Osteoblast (primary cell): ENCODE results near the gene NELL2. TPM values are rescaled to one million over a fixed set of nuclear protein-coding genes. Genes with fewer than 3 reads are reported as not detected.

Source experiments
- DNase-seq: peaks from one replicate; pipeline ENCODE4 v3.0.0; 2011; ENCODE audit warnings: low spot score, mixed read lengths; ENCODE audit not compliant: insufficient read length; ENCODE audit errors: missing footprints
- H2AFZ ChIP-seq: 2 replicates; pipeline ENCODE4 v1.6.0; 2011; ENCODE audit warnings: mild to moderate bottlenecking, low read length
- H3K27ac ChIP-seq: 2 replicates; pipeline ENCODE4 v1.5.1; 2011; ENCODE audit warnings: mild to moderate bottlenecking, low read depth, low read length, moderate library complexity
- H3K27me3 ChIP-seq: 2 replicates; pipeline ENCODE4 v1.6.0; 2012; ENCODE audit warnings: mild to moderate bottlenecking, control low read depth, inconsistent platforms, low read length, moderate library complexity; ENCODE audit not compliant: insufficient read depth
- H3K36me3 ChIP-seq: 2 replicates; pipeline ENCODE4 v1.5.1; 2011; ENCODE audit warnings: mild to moderate bottlenecking, low read length, control low read depth, moderate library complexity; ENCODE audit not compliant: insufficient read depth
- H3K4me1 ChIP-seq: 2 replicates; pipeline ENCODE4 v1.5.1; 2011; ENCODE audit warnings: mild to moderate bottlenecking, low read length, control low read depth, moderate library complexity; ENCODE audit not compliant: insufficient read depth
- H3K4me2 ChIP-seq: 2 replicates; pipeline ENCODE4 v1.6.0; 2011; ENCODE audit warnings: mild to moderate bottlenecking, low read length; ENCODE audit not compliant: insufficient read depth
- H3K4me3 ChIP-seq: fragments of 200-600 bp; sonication (generic); 3 replicates; pipeline ENCODE4 v1.5.1; 2012; ENCODE audit warnings: mild to moderate bottlenecking, low read length, inconsistent platforms; ENCODE audit not compliant: insufficient read depth
- H3K79me2 ChIP-seq: 2 replicates; pipeline ENCODE4 v1.6.0; 2012; ENCODE audit warnings: mild to moderate bottlenecking, low read length, control low read depth, inconsistent platforms; ENCODE audit not compliant: insufficient read depth
- H3K9me3 ChIP-seq: 2 replicates; pipeline ENCODE4 v1.5.1; 2011; ENCODE audit warnings: low read depth, low read length, control low read depth
- H4K20me1 ChIP-seq: 2 replicates; pipeline ENCODE4 v1.6.0; 2012; ENCODE audit warnings: mild to moderate bottlenecking, low read length, control low read depth; ENCODE audit not compliant: insufficient read depth
- total RNA-seq: library from RNA; depleted of rRNA; stranded (reverse); fragments of >200 nt; gene quantifications from 2 replicates; pipeline ENCODE4 v1.2.3, GENCODE V29; 2012
- TF ChIP-seq, protein P1 (sequence below): IDR thresholded peaks from 2 replicates; pipeline ENCODE4 v1.5.1; 2011; ENCODE audit warnings: mild to moderate bottlenecking, low read depth, low read length, moderate library complexity; ENCODE audit errors: extremely low read depth

Gene NELL2
- total RNA-seq, 1 donor, result not detected

- Histone ChIP-seq H3K27me3 (no peaks in the 10 kb centered on the region), H3K9me3 (no peaks in the 10 kb centered on the region), H3K4me3 (no peak overlapping the region), H3K27ac (no peak overlapping the region), H4K20me1 (no peaks in the 10 kb centered on the region), H2AFZ (no peak overlapping the region), H3K4me2 (no peak overlapping the region), H3K79me2 (no peaks in the 10 kb centered on the region), H3K36me3 (no peaks in the 10 kb centered on the region), H3K4me1 (no peaks in the 10 kb centered on the region)
- TF ChIP-seq, protein P1, sequence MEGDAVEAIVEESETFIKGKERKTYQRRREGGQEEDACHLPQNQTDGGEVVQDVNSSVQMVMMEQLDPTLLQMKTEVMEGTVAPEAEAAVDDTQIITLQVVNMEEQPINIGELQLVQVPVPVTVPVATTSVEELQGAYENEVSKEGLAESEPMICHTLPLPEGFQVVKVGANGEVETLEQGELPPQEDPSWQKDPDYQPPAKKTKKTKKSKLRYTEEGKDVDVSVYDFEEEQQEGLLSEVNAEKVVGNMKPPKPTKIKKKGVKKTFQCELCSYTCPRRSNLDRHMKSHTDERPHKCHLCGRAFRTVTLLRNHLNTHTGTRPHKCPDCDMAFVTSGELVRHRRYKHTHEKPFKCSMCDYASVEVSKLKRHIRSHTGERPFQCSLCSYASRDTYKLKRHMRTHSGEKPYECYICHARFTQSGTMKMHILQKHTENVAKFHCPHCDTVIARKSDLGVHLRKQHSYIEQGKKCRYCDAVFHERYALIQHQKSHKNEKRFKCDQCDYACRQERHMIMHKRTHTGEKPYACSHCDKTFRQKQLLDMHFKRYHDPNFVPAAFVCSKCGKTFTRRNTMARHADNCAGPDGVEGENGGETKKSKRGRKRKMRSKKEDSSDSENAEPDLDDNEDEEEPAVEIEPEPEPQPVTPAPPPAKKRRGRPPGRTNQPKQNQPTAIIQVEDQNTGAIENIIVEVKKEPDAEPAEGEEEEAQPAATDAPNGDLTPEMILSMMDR, result no peak
- no peak for DNase-seq
Measured at GRCh38 chr12:44858226-44858855, 17.8 kb downstream of the NELL2 start.

- H3K4me3 ChIP-seq, result no peak overlapping the region
- H3K9me3 ChIP-seq, result no peaks in the 10 kb centered on the region
- H3K27ac ChIP-seq, result no peak overlapping the region
- H3K79me2 ChIP-seq, result no peaks in the 10 kb centered on the region
- H4K20me1 ChIP-seq, result no peaks in the 10 kb centered on the region
- no peaks in the 10 kb centered on the region for H3K36me3 ChIP-seq
- H3K4me1 ChIP-seq, result no peaks in the 10 kb centered on the region
- DNase-seq, result no peak
- H2AFZ ChIP-seq, result no peak overlapping the region
- TF ChIP-seq, protein P1, result no peak
- H3K4me2 ChIP-seq, result no peak overlapping the region
- H3K27me3 ChIP-seq, result no peaks in the 10 kb centered on the region
Measured at GRCh38 chr12:44852483-44852882, 23.6 kb downstream of the NELL2 start.

DNA sequence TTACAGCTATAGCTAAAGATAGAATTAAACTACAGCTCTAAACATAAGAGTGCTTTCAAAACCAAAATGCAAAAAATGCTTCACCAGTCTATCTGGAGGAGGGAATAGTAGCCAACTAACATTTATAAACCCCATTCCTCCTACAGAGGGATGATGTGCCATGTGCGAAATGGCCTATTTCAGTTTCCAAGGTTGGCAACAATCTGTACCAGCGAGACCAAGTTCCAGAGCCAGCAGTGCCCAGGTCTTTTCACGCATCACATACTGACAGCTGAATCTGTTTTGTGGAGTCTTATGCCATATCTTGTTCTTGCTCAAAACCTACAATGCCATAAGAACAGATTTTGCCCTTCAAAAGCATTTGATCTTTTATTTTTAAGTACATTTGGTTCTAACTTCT is 24.5 kb downstream of the NELL2 start:
- no peak overlapping the region for H3K4me2 ChIP-seq
- H2AFZ ChIP-seq, result no peak overlapping the region
- no peak overlapping the region for H3K27ac ChIP-seq
- no peaks in the 10 kb centered on the region for H3K4me1 ChIP-seq
- no peaks in the 10 kb centered on the region for H3K36me3 ChIP-seq
- TF ChIP-seq, protein P1, result no peak
- H3K27me3 ChIP-seq, result no peaks in the 10 kb centered on the region
- H3K4me3 ChIP-seq, result no peak overlapping the region
- no peaks in the 10 kb centered on the region for H3K9me3 ChIP-seq
- DNase-seq, result no peak
- H3K79me2 ChIP-seq, result no peaks in the 10 kb centered on the region
- H4K20me1 ChIP-seq, result no peaks in the 10 kb centered on the region

DNA sequence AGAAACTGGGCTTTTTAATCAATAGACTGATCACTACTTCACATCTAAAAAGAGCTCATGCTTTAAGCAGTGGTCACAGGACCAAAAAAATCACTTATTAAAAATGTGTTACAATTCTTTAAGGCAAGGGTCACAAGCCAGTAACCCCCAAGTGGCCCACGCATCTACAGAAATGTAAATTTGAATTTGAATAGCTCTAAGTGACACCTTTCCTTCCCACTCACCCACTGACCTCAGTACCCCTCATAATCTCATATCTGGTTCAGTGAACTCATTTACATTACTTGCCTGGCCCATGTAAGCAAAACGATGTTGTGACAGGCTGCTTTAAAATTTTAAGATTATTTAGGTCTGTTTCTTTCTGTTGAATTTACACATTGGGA is 27.4 kb downstream of the NELL2 start:
- Histone ChIP-seq H3K27ac (no peak overlapping the region), H3K4me2 (no peak overlapping the region), H3K4me3 (no peak overlapping the region), H3K4me1 (no peaks in the 10 kb centered on the region), H3K27me3 (no peaks in the 10 kb centered on the region), H2AFZ (no peak overlapping the region), H3K9me3 (no peaks in the 10 kb centered on the region), H4K20me1 (no peaks in the 10 kb centered on the region), H3K36me3 (no peaks in the 10 kb centered on the region), H3K79me2 (no peaks in the 10 kb centered on the region)
- DNase-seq, result no peak
- TF ChIP-seq, protein P1, result no peak
